H1 (cell line): ENCODE results near the gene LDLRAD3.

ENCODE experiments used
- CEBPB ChIP-seq: IDR thresholded peaks from 2 replicates; pipeline ENCODE4 v1.6.1; 2012; ENCODE audit warnings: low read depth, low read length
- EP300 ChIP-seq, 2 experiments: IDR thresholded peaks; 1 replicate in 1 of 2; 2 replicates in 1 of 2; pipeline ENCODE4 v1.6.1; 2011 to 2012; ENCODE audit warnings: low read depth in 2 of 2, low read length in 2 of 2, mild to moderate bottlenecking in 2 of 2, borderline replicate concordance in 1 of 2, inconsistent platforms in 1 of 2, moderate library complexity in 1 of 2
- JUND ChIP-seq: IDR thresholded peaks from 2 replicates; pipeline ENCODE4 v1.6.1; 2011; ENCODE audit warnings: mild to moderate bottlenecking, improper control_type of control experiment, low read length
- KDM5A ChIP-seq: fragments of 200-600 bp; IDR thresholded peaks from 2 replicates; pipeline ENCODE4 v1.7.1; 2012; ENCODE audit warnings: mild to moderate bottlenecking, low read length, inconsistent platforms, mixed read lengths
- MAFK ChIP-seq: IDR thresholded peaks from 2 replicates; pipeline ENCODE4 v1.6.1; 2012; ENCODE audit warnings: low read depth, mild to moderate bottlenecking, improper control_type of control experiment, low read length
- NANOG ChIP-seq: IDR thresholded peaks from 2 replicates; pipeline ENCODE4 v1.6.1; 2011; ENCODE audit warnings: low read length, low read depth, mild to moderate bottlenecking, inconsistent platforms; ENCODE audit not compliant: insufficient read depth, poor library complexity, severe bottlenecking
- POLR2A ChIP-seq, 2 experiments: IDR thresholded peaks; 1 replicate in 1 of 2; 2 replicates in 1 of 2; pipeline ENCODE4 v1.6.1; 2011; ENCODE audit warnings: low read depth in 2 of 2, low read length in 2 of 2, mild to moderate bottlenecking in 2 of 2; ENCODE audit errors: control extremely low read depth in 1 of 2
- POLR2AphosphoS5 ChIP-seq: IDR thresholded peaks from 2 replicates; pipeline ENCODE4 v1.6.1; 2011; ENCODE audit warnings: low read depth, low read length
- RAD21 ChIP-seq, 2 experiments: IDR thresholded peaks in 1 of 2; conservative IDR thresholded peaks in 1 of 2; 2 replicates each; pipeline ENCODE4 v1.6.1; 2011; ENCODE audit warnings: low read depth in 2 of 2, low read length in 2 of 2, improper control_type of control experiment in 1 of 2, inconsistent platforms in 1 of 2, mild to moderate bottlenecking in 1 of 2, moderate library complexity in 1 of 2
- RBBP5 ChIP-seq: IDR thresholded peaks from 2 replicates; pipeline ENCODE4 v1.7.1; 2012; ENCODE audit warnings: low read depth, mild to moderate bottlenecking, inconsistent platforms, low read length, moderate library complexity, borderline replicate concordance
- TAF7 ChIP-seq: optimal IDR thresholded peaks from 2 replicates; pipeline ENCODE3; 2011; ENCODE audit warnings: low read depth, mild to moderate bottlenecking, inconsistent platforms, low read length, moderate library complexity, borderline replicate concordance
- USF2 ChIP-seq: IDR thresholded peaks from 2 replicates; pipeline ENCODE4 v1.6.1; 2011; ENCODE audit warnings: low read length, improper control_type of control experiment
- TF ChIP-seq, protein P1 (sequence below), 3 experiments: IDR thresholded peaks; 1 replicate in 2 of 3; 2 replicates in 1 of 3; pipeline versions ENCODE4 v1.5.1 to v1.6.1; 2011; ENCODE audit warnings: low read length in 3 of 3, mild to moderate bottlenecking in 3 of 3, inconsistent platforms in 2 of 3, low read depth in 1 of 3, moderate library complexity in 1 of 3; ENCODE audit not compliant: insufficient read depth in 1 of 3; ENCODE audit errors: control extremely low read depth in 1 of 3

DNA sequence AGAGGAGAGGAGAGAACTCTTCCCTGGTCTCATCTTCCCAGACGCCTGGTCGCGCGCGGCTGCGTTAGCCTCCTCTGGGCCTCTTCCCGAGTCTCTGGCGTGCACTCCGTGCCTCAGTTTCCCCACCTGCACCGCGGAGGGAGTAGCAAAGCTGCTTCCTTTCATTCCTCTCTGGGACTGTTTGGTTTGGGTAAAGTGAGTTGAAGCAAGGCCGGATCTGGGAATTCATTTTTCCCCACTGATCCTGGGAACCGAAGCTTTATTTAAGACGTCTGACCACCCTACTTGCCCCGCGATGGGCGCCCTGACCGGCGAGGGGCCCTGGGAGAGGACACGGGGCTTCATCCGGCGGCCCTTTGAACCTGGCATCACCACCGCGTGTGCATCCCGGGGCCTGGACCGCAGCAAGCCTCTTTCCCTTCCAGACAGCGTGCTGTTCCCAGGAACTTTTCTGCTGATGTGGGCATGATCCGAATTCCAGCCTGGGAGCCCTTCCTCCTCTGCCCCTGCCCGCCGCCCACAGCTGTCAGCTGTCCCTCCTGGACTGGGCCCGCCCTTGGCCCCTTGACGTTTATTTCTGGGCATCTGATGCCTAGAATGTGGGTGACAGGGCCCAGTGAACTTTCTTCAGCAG lies 758 bp downstream of the LDLRAD3 start:
- no peak for TF ChIP-seq RAD21 (IDR thresholded peaks at IDR 0.05 in 1 of 2, conservative IDR thresholded peaks at IDR 0.05 in 1 of 2; ENCODE audit: low read depth in 2 of 2, low read length in 2 of 2)
- TF ChIP-seq, protein P1, sequence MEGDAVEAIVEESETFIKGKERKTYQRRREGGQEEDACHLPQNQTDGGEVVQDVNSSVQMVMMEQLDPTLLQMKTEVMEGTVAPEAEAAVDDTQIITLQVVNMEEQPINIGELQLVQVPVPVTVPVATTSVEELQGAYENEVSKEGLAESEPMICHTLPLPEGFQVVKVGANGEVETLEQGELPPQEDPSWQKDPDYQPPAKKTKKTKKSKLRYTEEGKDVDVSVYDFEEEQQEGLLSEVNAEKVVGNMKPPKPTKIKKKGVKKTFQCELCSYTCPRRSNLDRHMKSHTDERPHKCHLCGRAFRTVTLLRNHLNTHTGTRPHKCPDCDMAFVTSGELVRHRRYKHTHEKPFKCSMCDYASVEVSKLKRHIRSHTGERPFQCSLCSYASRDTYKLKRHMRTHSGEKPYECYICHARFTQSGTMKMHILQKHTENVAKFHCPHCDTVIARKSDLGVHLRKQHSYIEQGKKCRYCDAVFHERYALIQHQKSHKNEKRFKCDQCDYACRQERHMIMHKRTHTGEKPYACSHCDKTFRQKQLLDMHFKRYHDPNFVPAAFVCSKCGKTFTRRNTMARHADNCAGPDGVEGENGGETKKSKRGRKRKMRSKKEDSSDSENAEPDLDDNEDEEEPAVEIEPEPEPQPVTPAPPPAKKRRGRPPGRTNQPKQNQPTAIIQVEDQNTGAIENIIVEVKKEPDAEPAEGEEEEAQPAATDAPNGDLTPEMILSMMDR (IDR thresholded peaks at IDR 0.05; ENCODE audit: control extremely low read depth in 1 of 3, insufficient read depth in 1 of 3, low read depth in 1 of 3, low read length in 3 of 3) = no peak
- TF ChIP-seq POLR2AphosphoS5 = no peak
- TF ChIP-seq NANOG = no peak
- TF ChIP-seq TAF7 = no peak
- TF ChIP-seq JUND = no peak
- TF ChIP-seq POLR2A (IDR thresholded peaks at IDR 0.05; ENCODE audit: control extremely low read depth in 1 of 2, low read depth in 2 of 2, low read length in 2 of 2) = no peak
- no peak for TF ChIP-seq EP300 (IDR thresholded peaks at IDR 0.05; ENCODE audit: borderline replicate concordance in 1 of 2, low read depth in 2 of 2, low read length in 2 of 2)
- TF ChIP-seq MAFK = no peak
- TF ChIP-seq USF2 = no peak
- no peak for TF ChIP-seq RBBP5
- TF ChIP-seq CEBPB = no peak
- TF ChIP-seq KDM5A = no peak
